Measurements from ENCODE around the gene STARD5. TPM values are rescaled to one million over a fixed set of nuclear protein-coding genes. Genes with fewer than 3 reads are reported as not detected.
"Not testable (repeated sequence)": the region's sequence is repeated elsewhere in the genome, so short reads cannot be mapped to it uniquely, and the experiment has no call there.

Gene STARD5
- total RNA-seq, 2 donors from 2014 or later = 2.2 to 3.0 TPM

DNA sequence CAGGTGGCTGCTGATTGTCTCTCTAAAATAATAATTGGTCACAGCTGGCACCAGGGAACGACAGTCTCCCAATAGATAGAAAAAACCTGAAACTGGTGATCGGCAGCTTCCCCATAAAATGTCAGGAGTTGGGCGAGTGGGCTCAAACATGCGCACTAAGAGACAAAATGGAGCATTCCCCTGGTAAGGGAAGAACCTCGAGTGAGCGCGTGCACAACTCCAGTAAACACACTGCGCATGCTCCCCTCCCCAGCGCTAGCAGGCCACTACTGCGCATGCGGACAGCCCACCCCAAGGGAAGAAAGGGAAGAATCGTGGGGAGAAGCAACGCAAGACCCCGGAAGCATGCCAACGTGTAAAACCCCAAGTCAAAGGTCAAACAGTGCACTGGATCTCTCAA is 7.7 kb upstream of the STARD5 start:
- Histone ChIP-seq H3K4me3 (no peak overlapping the region), H3K27ac (no peak overlapping the region), H3K9me3 (no peaks in the 10 kb centered on the region), H3K4me1 (peaks cover 0 to 13% of the 10 kb centered on the region in 2 donors), H3K36me3 (no peaks in the 10 kb centered on the region), H3K27me3 (no peaks in the 10 kb centered on the region)
- TF ChIP-seq, protein P1, sequence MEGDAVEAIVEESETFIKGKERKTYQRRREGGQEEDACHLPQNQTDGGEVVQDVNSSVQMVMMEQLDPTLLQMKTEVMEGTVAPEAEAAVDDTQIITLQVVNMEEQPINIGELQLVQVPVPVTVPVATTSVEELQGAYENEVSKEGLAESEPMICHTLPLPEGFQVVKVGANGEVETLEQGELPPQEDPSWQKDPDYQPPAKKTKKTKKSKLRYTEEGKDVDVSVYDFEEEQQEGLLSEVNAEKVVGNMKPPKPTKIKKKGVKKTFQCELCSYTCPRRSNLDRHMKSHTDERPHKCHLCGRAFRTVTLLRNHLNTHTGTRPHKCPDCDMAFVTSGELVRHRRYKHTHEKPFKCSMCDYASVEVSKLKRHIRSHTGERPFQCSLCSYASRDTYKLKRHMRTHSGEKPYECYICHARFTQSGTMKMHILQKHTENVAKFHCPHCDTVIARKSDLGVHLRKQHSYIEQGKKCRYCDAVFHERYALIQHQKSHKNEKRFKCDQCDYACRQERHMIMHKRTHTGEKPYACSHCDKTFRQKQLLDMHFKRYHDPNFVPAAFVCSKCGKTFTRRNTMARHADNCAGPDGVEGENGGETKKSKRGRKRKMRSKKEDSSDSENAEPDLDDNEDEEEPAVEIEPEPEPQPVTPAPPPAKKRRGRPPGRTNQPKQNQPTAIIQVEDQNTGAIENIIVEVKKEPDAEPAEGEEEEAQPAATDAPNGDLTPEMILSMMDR (IDR thresholded peaks at IDR 0.05) = no peak
- no peak for DNase-seq (ENCODE audit: low spot score)

DNA sequence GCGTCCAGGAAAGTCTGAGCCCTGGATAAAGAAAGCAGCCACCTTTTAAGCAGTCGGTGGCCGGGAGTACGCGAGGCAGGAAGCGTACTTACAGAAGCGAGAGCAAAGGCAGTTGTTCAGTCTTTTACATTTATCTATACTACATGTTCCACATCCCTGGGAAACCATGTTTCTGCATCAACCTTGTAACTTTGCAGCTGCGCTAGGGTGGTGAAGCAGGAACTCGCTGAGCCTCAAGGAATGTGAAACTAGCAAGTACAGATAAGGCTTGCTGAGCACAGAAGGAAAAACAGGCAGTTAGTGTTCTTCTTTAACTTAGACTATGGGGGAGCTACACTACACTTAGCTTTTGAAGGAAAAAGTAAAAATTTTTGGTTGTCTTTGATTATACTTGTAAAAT is 7.2 kb upstream of the STARD5 start:
- H3K9me3 ChIP-seq; DNase-seq (ENCODE audit: low spot score); H3K27me3 ChIP-seq; H3K27ac ChIP-seq; H3K36me3 ChIP-seq: not testable (repeated sequence)
- Histone ChIP-seq H3K4me3 (peak overlapping the region in 1 of 2 donors; percentile 2), H3K4me1 (peaks cover 0 to 13% of the 10 kb centered on the region in 2 donors)

DNA sequence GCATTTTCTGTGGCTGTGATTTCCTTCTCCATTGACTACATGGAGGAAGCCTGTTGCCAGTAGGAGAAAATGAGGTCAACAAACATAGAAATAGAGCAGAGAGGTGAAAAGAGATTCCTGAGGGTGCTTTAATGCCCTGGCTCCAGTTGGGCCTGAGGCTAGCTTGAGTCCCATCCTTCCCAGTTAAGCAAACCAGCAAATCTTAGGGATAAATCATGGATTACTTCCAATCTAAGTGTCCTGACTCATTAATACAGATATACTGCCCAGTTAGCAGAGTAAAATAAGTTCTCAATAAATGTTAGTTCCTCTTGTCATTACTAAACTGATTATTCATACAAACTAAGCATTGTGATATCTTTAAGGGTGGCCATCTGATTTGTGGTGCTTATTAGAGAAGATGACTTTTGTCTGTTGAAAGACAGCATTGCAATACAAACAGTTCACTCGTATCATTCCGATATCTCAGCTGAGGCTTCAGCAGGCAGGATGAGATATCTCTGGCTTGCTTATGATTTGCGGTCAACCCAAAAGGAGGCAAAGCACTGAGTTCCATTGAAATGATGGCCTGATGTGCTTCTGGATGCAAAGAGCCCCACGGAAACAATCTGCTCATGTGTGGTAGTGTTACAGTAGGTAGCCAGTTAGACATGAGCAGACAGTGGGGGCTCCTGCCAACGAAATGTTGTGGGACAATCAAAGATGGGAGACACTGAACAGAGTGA is 6.6 kb upstream of the STARD5 start:
- Histone ChIP-seq H3K27me3 (no peaks in the 10 kb centered on the region), H3K36me3 (no peaks in the 10 kb centered on the region), H3K27ac (no peak overlapping the region), H3K4me1 (peaks cover 0 to 13% of the 10 kb centered on the region in 2 donors), H3K4me3 (peak overlapping the region in 1 of 2 donors; percentile 2), H3K9me3 (no peaks in the 10 kb centered on the region)
- TF ChIP-seq, protein P1 (IDR thresholded peaks at IDR 0.05) = no peak
- DNase-seq (ENCODE audit: low spot score) = no peak

DNA sequence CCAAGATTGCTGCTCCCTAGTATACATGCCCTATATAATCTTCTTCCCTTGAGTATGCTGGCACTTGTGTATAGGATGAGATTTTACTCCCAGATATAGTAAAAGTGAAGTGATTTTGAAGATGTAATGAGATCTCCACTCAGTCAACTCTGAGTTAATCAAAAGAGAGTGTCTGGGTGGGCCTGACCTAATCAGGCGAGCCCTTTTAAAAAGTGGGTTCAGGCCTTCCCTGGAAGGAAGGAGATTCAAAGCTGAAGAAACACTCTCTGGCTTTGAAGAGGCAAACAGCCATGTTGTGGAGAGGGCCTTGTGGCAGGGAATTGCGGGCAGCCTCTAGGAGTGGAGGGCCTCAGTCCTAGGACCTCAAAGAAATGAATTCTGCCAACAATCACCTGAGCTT is 5.5 kb upstream of the STARD5 start:
- TF ChIP-seq, protein P1 (IDR thresholded peaks at IDR 0.05) = no peak
- Histone ChIP-seq H3K36me3 (no peaks in the 10 kb centered on the region), H3K9me3 (no peaks in the 10 kb centered on the region), H3K27me3 (no peaks in the 10 kb centered on the region), H3K27ac (no peak overlapping the region), H3K4me1 (peaks cover 0 to 15% of the 10 kb centered on the region in 2 donors), H3K4me3 (no peak overlapping the region)
- no peak for DNase-seq (ENCODE audit: low spot score)

DNA sequence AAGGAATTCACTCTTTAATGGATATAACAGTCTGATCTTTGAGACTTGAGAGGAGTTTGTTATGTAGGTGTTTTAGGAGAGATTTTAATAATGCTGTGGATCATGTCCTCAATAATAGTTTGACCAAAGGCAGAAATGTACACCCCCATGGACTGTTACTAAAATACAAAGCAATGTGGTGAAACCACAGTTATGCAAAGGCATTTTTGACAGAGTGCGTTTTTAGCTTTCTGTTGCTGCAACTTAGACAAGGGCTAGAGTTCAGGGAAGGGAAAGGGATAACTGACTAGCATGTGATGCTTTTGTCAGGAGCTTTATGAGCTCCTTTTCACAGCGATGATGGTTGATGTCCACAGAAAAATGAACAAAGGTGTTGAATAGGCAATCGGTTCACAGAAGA is 3.6 kb upstream of the STARD5 start:
- no peak for DNase-seq (ENCODE audit: low spot score)
- Histone ChIP-seq H3K9me3 (no peaks in the 10 kb centered on the region), H3K27me3 (no peaks in the 10 kb centered on the region), H3K4me3 (no peak overlapping the region), H3K36me3 (no peaks in the 10 kb centered on the region), H3K27ac (no peak overlapping the region), H3K4me1 (peaks cover 0 to 23% of the 10 kb centered on the region in 2 donors)
- TF ChIP-seq, protein P1 (IDR thresholded peaks at IDR 0.05) = no peak

DNA sequence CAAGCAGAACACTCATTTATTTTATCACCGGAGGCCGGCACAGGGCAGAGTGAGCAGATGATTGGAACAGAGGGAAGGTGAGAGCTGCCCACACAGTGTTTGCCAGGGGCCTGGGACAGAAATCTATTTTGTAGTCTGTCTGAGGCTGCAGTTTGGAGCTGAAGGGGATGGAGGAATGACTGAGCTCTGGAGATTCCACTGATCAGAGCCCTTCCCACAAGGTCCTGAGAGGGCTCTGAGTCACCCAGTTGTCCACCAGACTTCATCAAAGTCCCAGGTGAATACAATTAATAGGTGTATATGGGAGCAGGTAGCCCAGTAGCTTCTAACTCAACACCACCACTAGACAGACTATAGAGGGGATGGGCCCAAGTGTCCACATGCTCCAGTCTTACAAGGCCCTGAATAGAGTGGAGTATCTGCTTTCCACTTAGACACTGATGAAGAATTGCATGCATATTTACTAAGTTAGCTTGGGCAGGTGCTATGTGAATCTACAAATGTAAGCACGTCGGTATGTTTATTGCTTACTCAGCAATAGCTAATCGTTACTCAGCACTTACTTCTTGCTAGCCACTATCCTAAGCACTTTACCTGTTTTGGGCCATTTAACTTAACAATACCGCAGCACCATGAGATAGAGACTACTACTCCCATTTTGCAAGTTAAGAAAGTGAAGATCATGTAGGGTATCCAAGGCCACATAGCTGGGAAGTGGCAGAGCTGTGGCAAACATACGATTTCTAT is 2.7 kb upstream of the STARD5 start:
- Histone ChIP-seq H3K4me1 (peaks cover 0 to 23% of the 10 kb centered on the region in 2 donors), H3K9me3 (no peaks in the 10 kb centered on the region), H3K27ac (no peak overlapping the region), H3K36me3 (no peaks in the 10 kb centered on the region), H3K4me3 (no peak overlapping the region), H3K27me3 (no peaks in the 10 kb centered on the region)
- no peak for DNase-seq (ENCODE audit: low spot score)
- TF ChIP-seq, protein P1 (IDR thresholded peaks at IDR 0.05) = no peak

All from right atrium auricular region (tissue), 2 donors.